ENCODE measurements around the gene NME4. TPM values are rescaled to one million over a fixed set of nuclear protein-coding genes. Genes with fewer than 3 reads are reported as not detected.
A peak's percentile ranks its signal among the peaks of the same experiment; 100 is the strongest.

NME4 gene
- total and polyA plus RNA-seq, 12 donors: 48.1 to 97.2 (median 75.4) TPM

DNA sequence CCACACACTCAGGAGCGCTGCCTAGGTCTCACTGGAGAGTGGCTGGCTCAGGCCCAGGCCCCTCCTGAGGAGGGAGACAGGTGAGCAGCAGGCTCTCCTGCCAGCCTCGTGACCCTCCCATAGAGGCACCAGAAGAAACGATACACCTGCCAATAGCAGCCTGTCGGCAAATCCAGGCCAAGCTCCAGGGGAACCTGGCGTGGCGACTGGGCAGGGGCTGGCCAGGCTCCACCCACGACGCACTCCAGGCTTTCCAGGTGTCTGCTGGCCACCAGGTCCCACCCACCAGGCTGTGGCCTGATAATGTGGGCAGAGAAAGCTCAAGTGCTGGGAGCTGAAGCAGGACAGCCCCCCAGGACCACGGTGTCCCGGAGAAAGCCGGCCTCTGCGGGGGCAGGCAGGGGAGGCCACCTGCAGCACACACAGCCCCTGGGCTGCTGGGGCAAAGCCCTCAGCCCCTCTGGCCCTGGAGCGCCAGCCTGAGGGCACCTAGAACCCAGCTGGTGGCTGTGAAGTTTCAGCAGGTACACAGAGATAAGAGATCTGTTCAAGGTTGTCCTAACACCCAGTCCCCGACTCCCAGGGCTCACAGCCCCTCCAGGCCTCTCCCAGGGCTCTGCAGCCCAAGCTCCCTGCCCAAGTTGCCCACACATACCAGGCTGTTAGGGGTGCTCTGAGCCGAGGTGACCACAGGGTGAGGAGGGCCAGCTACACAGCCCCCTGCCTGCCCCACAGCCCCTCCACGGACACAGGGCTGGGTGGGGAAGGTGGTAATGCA lies 17.6 kb upstream of the NME4 start:
- 88 to 90% methylated on average over 16 of the region's 16 CpGs for WGBS, 2 donors
- H3K27me3 ChIP-seq: no peaks in the 10 kb centered on the region
- H3K27ac ChIP-seq: peak overlapping the region in 1 of 10 donors; percentile 53
- no peaks in the 10 kb centered on the region for H3K9me3 ChIP-seq
- peaks cover 0 to 45% (median 32%) of the 10 kb centered on the region in 9 donors for H3K4me1 ChIP-seq
- peaks cover 0 to 35% (median 21%) of the 10 kb centered on the region in 9 donors for H3K36me3 ChIP-seq
- intact Hi-C loops (cut with DNase I): no loop called here
- TF ChIP-seq, protein P1, sequence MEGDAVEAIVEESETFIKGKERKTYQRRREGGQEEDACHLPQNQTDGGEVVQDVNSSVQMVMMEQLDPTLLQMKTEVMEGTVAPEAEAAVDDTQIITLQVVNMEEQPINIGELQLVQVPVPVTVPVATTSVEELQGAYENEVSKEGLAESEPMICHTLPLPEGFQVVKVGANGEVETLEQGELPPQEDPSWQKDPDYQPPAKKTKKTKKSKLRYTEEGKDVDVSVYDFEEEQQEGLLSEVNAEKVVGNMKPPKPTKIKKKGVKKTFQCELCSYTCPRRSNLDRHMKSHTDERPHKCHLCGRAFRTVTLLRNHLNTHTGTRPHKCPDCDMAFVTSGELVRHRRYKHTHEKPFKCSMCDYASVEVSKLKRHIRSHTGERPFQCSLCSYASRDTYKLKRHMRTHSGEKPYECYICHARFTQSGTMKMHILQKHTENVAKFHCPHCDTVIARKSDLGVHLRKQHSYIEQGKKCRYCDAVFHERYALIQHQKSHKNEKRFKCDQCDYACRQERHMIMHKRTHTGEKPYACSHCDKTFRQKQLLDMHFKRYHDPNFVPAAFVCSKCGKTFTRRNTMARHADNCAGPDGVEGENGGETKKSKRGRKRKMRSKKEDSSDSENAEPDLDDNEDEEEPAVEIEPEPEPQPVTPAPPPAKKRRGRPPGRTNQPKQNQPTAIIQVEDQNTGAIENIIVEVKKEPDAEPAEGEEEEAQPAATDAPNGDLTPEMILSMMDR (IDR thresholded peaks at IDR 0.05): no peak
- H3K4me3 ChIP-seq: no peak overlapping the region
- no peak for DNase-seq
- ATAC-seq: no peak

GRCh38 chr16:379961-380761 lies 16.8 kb upstream of the NME4 start:
- peak overlapping the region in 4 of 10 donors; percentile 63 to 90 (median 79) for H3K27ac ChIP-seq

GRCh38 chr16:380762-381011 lies 16.3 kb upstream of the NME4 start:
- peak in 7 of 8 donors; percentile 7 to 44 (median 27) for ATAC-seq

More at GRCh38 chr16:379961-380761, 16.8 kb upstream of the NME4 start:
- Histone ChIP-seq H3K9me3 (no peaks in the 10 kb centered on the region), H3K4me1 (peaks cover 0 to 52% (median 35%) of the 10 kb centered on the region in 9 donors), H3K4me3 (peak overlapping the region in 9 of 10 donors; percentile 63 to 99 (median 92)), H3K36me3 (peaks cover 0 to 27% (median 13%) of the 10 kb centered on the region in 9 donors), H3K27me3 (no peaks in the 10 kb centered on the region)
- 80 to 88% methylated on average over 27 of the region's 27 CpGs for WGBS, 2 donors
- no peak for ATAC-seq
- DNase-seq: no peak
- TF ChIP-seq, protein P1 (IDR thresholded peaks at IDR 0.05): no peak
- intact Hi-C loops (cut with DNase I): no loop called here

More at GRCh38 chr16:380762-381011, 16.3 kb upstream of the NME4 start:
- peaks cover 0 to 22% (median 10%) of the 10 kb centered on the region in 9 donors for H3K36me3 ChIP-seq
- 6 to 11% methylated on average over 12 of the region's 12 CpGs for WGBS, 2 donors
- no peak for DNase-seq
- H3K9me3 ChIP-seq: no peaks in the 10 kb centered on the region
- TF ChIP-seq, protein P1 (IDR thresholded peaks at IDR 0.05): no peak
- peak overlapping the region in 8 of 10 donors; percentile 63 to 90 (median 80) for H3K27ac ChIP-seq
- intact Hi-C loops (cut with DNase I): no loop called here
- H3K4me1 ChIP-seq: peaks cover 0 to 52% (median 35%) of the 10 kb centered on the region in 9 donors
- H3K27me3 ChIP-seq: no peaks in the 10 kb centered on the region
- H3K4me3 ChIP-seq: peak overlapping the region; percentile 53 to 99 (median 91)
